AG04450 (cell line): ENCODE data around the gene BPIFB6. TPM values are rescaled to one million over a fixed set of nuclear protein-coding genes. Genes with fewer than 3 reads are reported as not detected.

ENCODE experiments used
- CTCF ChIA-PET: fragments of 300-600, 350-600 bp; formaldehyde crosslinking; extraction: SDS; loops from one replicate; lab custom pipeline; 2022; ENCODE audit warnings: antibody characterized with exemption, inconsistent platforms; lab: Charles Lee
- POLR2A ChIA-PET: fragments of 350-600 bp; formaldehyde crosslinking; extraction: SDS; loops from one replicate; lab custom pipeline; 2021; ENCODE audit warnings: antibody characterized with exemption, inconsistent platforms; lab: Yijun Ruan, JAX
- DNase-seq: peaks from one replicate; pipeline ENCODE4 v3.0.0-alpha.2; 2011; ENCODE audit warnings: low read depth, low spot score
- H3K27ac ChIP-seq: one replicate; pipeline ENCODE4 v1.5.1; 2012; ENCODE audit warnings: low read depth, low read length, control low read depth
- H3K27me3 ChIP-seq: one replicate; pipeline ENCODE4 v1.6.0; 2012; ENCODE audit warnings: low read length; ENCODE audit not compliant: control insufficient read depth, insufficient read depth
- H3K4me3 ChIP-seq: 2 replicates; pipeline ENCODE4 v1.5.1; 2011; ENCODE audit warnings: mild to moderate bottlenecking, low read depth, low read length, control low read depth
- H3K9me3 ChIP-seq: 2 replicates; pipeline ENCODE4 v1.5.1; 2012; ENCODE audit warnings: low read length; ENCODE audit not compliant: control insufficient read depth, insufficient read depth
- CTCF ChIP-seq: IDR thresholded peaks from 2 replicates; pipeline ENCODE4 v1.5.1; 2011; ENCODE audit warnings: low read depth, low read length, control low read depth, inconsistent platforms
- polyA plus RNA-seq: library from polyadenylated mRNA; depleted of rRNA; stranded (reverse); fragments of >200 nt; gene quantifications from 2 replicates; pipeline ENCODE4 v1.2.3, GENCODE V29; 2011

Gene BPIFB6
- polyA plus RNA-seq, 1 experiment, result not detected

GRCh38 chr20:32984631-32985354 is 46.7 kb upstream of the BPIFB6 start:
- Histone ChIP-seq H3K27me3 (no peaks in the 10 kb centered on the region), H3K27ac (no peak overlapping the region), H3K4me3 (no peak overlapping the region), H3K9me3 (no peaks in the 10 kb centered on the region)
- ChIA-PET POLR2A (no interaction called here), CTCF (no interaction called here)
- TF ChIP-seq CTCF, result no peak
- DNase-seq, result no peak

- ChIA-PET POLR2A (no interaction called here), CTCF (no interaction called here)
- no peaks in the 10 kb centered on the region for H3K27me3 ChIP-seq
- no peaks in the 10 kb centered on the region for H3K9me3 ChIP-seq
- TF ChIP-seq CTCF, result no peak
- DNase-seq, result no peak
- H3K4me3 ChIP-seq, result no peak overlapping the region
- no peak overlapping the region for H3K27ac ChIP-seq
Measured at GRCh38 chr20:32985596-32985995, 45.9 kb upstream of the BPIFB6 start.

- Histone ChIP-seq H3K27me3 (peaks cover under 1% of the 10 kb centered on the region), H3K9me3 (no peaks in the 10 kb centered on the region), H3K27ac (no peak overlapping the region), H3K4me3 (no peak overlapping the region)
- ChIA-PET POLR2A (no interaction called here), CTCF (no interaction called here)
- no peak for TF ChIP-seq CTCF
- no peak for DNase-seq
Measured at GRCh38 chr20:32986331-32986966, 45.0 kb upstream of the BPIFB6 start.

GRCh38 chr20:32987044-32987825 is 44.2 kb upstream of the BPIFB6 start:
- CTCF ChIA-PET, result no interaction called here
- no peaks in the 10 kb centered on the region for H3K9me3 ChIP-seq
- H3K27me3 ChIP-seq, result peaks cover 2% of the 10 kb centered on the region
- no peak for TF ChIP-seq CTCF
- H3K27ac ChIP-seq, result no peak overlapping the region
- DNase-seq, result no peak
- POLR2A ChIA-PET, result no interaction called here
- no peak overlapping the region for H3K4me3 ChIP-seq

GRCh38 chr20:32988008-32988407 is 43.4 kb upstream of the BPIFB6 start:
- ChIA-PET CTCF (no interaction called here), POLR2A (no interaction called here)
- no peaks in the 10 kb centered on the region for H3K9me3 ChIP-seq
- no peak for DNase-seq
- H3K27ac ChIP-seq, result no peak overlapping the region
- no peak for TF ChIP-seq CTCF
- H3K4me3 ChIP-seq, result no peak overlapping the region
- H3K27me3 ChIP-seq, result peaks cover 4% of the 10 kb centered on the region
